ENCODE data around the gene ZFAND4.
"Not testable (repeated sequence)": the region's sequence is repeated elsewhere in the genome, so short reads cannot be mapped to it uniquely, and the experiment has no call there.

ZFAND4 gene

GRCh38 chr10:45672181-45673073 is at the start of gene ZFAND4:
Gene ZFAND4 (minus strand): TSS chr10:45672772. CDS start chr10:45663725, 9,047 bp downstream.
- DNase-seq (ENCODE audit: low read depth) = peak; percentile 96

DNA sequence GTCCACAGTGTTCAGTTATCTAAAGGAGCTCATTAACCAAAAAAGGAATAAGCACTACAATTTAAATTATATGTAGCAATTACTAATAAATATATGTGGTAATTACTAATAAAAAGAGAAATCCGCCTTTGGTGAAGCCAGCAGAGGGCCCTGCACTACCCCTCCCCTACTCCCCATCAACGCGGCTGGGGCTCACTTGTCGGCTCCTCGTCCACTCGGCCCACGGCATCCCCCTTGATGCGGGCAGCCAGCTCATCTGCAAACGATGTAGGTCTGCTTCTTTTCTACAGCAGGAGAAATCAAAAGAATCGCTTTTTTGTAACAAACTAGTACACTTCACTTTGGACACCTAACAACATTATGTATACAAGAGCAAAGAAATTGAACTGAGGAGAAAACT is 48.9 kb upstream of the ZFAND4 start:
- not testable (repeated sequence) for DNase-seq (ENCODE audit: low read depth)

GRCh38 chr10:45717642-45718041 is 45.1 kb upstream of the ZFAND4 start:
- not testable (repeated sequence) for DNase-seq (ENCODE audit: low read depth)

- not testable (repeated sequence) for DNase-seq (ENCODE audit: low read depth)
Observed at GRCh38 chr10:45717053-45717452, 44.5 kb upstream of the ZFAND4 start.

DNA sequence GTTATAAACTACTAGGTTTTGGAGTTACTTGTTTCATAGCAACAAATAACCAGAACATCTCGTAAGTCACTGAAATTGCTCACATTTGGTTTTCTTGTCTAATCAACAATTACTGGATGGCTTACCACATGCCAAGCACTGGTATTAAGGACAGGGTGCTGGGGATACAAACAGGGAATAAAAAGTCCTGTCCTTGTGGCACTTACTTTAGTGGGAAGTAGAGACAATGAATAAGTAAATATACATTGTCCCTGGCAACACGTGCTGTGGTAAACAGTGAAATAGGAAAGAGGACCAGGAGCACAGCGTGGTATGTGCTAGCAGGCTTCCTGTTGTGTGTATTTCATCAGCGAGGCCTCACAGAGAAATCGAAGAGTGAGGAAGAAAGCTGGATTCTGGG is 38.7 kb upstream of the ZFAND4 start:
- DNase-seq (ENCODE audit: low read depth) = not testable (repeated sequence)

DNA sequence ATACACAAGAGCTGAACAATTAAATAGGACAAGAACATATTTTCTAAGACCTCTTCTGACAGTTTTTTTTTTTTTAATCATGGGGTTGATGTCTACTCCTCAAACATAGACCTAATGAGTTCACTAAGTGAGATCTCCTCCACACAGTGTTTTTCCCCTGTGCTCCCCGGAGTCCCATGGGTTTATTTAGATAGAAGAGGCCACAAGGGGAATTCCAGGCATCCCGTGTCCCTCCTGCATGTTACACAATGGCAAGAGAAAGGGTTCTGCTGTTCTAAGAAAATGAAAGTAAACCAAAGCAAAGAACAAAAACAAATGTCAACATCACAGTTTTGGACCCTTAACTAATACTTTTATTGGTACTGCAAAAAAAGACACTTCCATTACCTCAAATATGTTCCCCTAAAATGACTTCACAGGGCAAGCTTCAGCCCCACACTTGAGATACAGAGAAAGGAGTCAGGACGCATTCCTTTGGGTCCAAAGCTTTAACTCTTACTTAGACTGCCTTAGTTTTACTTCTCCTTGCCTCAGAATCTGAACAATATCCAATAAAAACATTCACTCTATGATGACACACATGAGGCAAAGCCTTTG is 37.7 kb upstream of the ZFAND4 start:
- DNase-seq (ENCODE audit: low read depth) = not testable (repeated sequence)

DNA sequence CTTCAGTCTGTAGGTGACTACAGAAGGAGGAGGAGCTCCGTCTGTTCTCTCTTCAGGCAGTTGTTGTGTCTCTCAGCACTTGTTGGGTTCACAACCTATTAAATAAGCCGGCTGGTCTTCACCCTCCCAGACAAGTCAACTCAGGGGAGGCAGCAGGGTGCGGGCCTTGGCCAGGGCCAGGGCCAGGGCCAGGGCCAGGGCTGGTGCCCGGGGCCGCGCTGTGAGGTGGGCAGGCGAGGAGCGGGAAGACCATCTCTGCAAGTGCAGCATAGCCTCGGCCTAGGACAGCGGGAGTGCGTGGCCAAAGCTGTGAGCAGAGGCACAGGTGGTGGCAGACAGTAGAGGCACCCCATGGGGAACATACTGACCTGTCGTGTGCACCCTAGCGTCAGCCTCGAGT is 5.9 kb upstream of the ZFAND4 start:
- not testable (repeated sequence) for DNase-seq (ENCODE audit: low read depth)

DNA sequence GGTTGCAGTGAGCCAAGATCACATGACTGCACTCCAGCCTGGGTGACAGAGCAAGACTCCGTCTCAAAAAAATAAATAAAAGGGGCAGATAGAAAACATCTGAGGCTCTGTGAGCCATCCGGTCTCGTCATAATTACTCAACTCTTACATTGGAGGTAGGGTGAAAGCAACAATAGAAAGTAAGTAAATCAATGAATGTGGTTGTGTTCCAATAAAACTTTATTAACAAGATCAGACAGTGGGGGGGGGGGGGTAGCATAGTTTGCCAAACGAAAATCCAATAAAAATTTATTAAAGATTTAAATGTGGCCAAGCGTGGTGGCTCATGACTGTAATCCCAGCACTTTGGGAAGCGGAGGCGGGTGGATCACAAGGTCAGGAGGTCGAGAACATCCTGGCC is 2.8 kb upstream of the ZFAND4 start:
- no peak for DNase-seq (ENCODE audit: low read depth)

- no peak for DNase-seq (ENCODE audit: low read depth)
Observed at GRCh38 chr10:45673074-45673648, 589 bp upstream of the ZFAND4 start.

- DNase-seq (ENCODE audit: low read depth) = not testable (repeated sequence)
Observed at GRCh38 chr10:45671300-45671699, 1.3 kb downstream of the ZFAND4 start.

GRCh38 chr10:45669897-45670296 is 2.7 kb downstream of the ZFAND4 start:
- DNase-seq (ENCODE audit: low read depth) = not testable (repeated sequence)

GRCh38 chr10:45660876-45661411 is 11.6 kb downstream of the ZFAND4 start:
- DNase-seq (ENCODE audit: low read depth) = no peak

- DNase-seq (ENCODE audit: low read depth) = no peak
Observed at GRCh38 chr10:45657033-45657926, 15.3 kb downstream of the ZFAND4 start.

DNA sequence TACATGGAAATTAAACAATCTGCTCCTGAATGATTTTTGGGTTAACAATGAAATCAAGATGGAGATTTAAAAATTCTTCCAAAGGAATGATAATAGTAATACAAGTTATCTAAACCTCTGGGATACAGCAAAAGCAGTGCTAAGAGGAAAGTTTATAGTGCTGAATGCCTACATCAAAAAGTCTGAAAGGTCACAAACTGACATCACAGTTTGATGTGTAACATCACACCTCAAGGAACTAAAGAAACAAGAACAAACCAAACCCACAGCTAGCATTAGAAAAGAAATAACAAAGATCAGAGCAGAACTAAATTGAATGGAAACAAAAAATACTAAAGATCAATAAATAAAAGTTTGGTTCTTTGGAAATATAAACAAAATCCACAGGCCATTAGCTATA is 17.4 kb downstream of the ZFAND4 start:
- no peak for DNase-seq (ENCODE audit: low read depth)

- DNase-seq (ENCODE audit: low read depth) = not testable (repeated sequence)
Observed at GRCh38 chr10:45654753-45655141, 17.8 kb downstream of the ZFAND4 start.

- no peak for DNase-seq (ENCODE audit: low read depth)
Observed at GRCh38 chr10:45653454-45653853, 19.1 kb downstream of the ZFAND4 start.

DNA sequence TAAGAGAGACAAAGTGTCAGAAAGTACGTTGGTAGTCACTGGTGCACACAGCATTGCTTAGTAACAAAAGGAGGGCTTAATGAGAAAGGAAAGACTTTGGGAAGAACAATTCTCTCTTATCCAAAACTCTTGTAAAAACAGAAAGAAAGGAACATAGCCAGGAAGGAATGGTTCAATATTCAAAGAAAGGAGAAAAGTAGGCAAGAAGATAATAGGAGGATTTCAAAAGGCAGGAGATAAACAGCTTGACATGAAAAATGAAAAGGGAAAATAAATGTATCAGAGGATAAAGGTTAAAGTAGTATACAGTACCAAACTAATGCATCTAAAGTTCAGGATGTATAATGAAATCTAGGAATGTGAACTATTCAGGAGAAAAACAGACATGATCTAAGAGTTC is 20.1 kb downstream of the ZFAND4 start:
- no peak for DNase-seq (ENCODE audit: low read depth)

GRCh38 chr10:45649296-45649695 is 23.3 kb downstream of the ZFAND4 start:
- no peak for DNase-seq (ENCODE audit: low read depth)

- no peak for DNase-seq (ENCODE audit: low read depth)
Observed at GRCh38 chr10:45647118-45647517, 25.5 kb downstream of the ZFAND4 start.

DNA sequence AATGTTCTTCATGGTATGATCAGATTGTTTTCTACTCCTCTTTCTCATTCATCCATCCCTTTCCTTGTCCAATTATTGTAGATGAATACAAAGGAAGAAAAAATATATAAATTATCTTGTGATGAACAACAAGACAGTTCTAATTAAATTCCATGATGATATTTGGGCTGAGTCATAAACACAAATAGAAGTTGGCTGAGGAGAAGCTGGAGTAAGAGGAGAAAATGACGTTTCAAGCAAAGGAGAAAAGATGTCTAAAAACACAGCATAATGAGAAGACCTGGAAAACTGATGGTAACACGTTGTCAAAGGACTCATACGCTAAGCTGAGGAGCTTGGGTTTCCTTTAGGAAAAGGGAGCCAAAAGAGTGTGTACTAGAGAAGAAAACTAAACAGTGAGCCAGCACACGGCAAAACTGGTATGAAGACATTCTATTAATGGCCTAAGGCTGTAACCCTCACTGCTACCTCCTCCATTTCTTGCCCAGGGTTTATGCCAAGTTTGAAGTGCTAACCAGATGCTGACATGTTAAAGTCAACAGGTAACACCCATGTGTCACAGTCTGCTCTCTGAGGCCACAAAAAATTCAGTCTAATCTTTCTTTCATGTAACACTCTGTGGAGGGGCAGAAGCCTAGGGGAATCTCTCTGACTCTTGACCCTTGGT is 26.1 kb downstream of the ZFAND4 start:
- no peak for DNase-seq (ENCODE audit: low read depth)

DNA sequence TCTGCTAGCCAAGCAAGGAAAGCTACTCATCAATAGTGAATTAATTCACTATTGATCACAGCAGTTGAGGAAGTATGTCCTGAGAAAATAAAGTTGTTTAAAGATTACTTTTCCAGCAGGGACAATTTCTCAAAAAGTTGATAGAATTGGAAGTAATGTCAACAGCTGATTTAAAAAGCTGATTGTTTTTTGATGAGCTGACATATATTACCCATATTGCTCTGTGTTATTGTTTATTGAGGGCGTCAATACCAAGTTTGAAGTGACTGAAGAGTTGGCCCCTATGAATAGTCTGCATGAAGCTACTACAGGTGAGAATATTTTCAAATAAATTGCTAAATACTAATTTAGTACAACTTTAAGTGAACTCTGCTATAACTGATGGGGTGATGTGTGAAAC is 28.0 kb downstream of the ZFAND4 start:
- DNase-seq (ENCODE audit: low read depth) = no peak
